Nephron (organoid): Measurements from ENCODE around the gene INHBE.
"Not testable (repeated sequence)": the region's sequence is repeated elsewhere in the genome, so short reads cannot be mapped to it uniquely, and the experiment has no call there.

ENCODE experiments used
- H3K27ac Mint-ChIP-seq, 3 experiments: 2 replicates each; pipeline ENCODE4 v1.8.0; 2020; ENCODE audit warnings: mixed read lengths in 3 of 3, mild to moderate bottlenecking in 2 of 3, moderate library complexity in 1 of 3
- H3K27me3 Mint-ChIP-seq: 2 replicates; pipeline ENCODE4 v1.8.0; 2021; ENCODE audit warnings: low read depth, mild to moderate bottlenecking, moderate library complexity, mixed read lengths
- H3K36me3 Mint-ChIP-seq: 2 replicates; pipeline ENCODE4 v1.8.0; 2020; ENCODE audit warnings: low read depth, mixed read lengths
- H3K4me1 Mint-ChIP-seq: 2 replicates; pipeline ENCODE4 v1.8.0; 2020; ENCODE audit warnings: mixed read lengths
- H3K4me3 Mint-ChIP-seq, 3 experiments: 2 replicates each; pipeline ENCODE4 v1.8.0; 2020; ENCODE audit warnings: mild to moderate bottlenecking in 3 of 3, mixed read lengths in 3 of 3, moderate library complexity in 2 of 3
- H3K9me3 Mint-ChIP-seq: 2 replicates; pipeline ENCODE4 v1.8.0; 2020; ENCODE audit warnings: mixed read lengths
- TF ChIP-seq, protein P1 (sequence below), 3 experiments: fragments of 200-600 bp; sonication (generic); IDR thresholded peaks; one replicate each; pipeline ENCODE4 v1.5.0; 2021; ENCODE audit warnings: antibody characterized with exemption in 3 of 3; ENCODE audit not compliant: unreplicated experiment in 3 of 3

INHBE gene

DNA sequence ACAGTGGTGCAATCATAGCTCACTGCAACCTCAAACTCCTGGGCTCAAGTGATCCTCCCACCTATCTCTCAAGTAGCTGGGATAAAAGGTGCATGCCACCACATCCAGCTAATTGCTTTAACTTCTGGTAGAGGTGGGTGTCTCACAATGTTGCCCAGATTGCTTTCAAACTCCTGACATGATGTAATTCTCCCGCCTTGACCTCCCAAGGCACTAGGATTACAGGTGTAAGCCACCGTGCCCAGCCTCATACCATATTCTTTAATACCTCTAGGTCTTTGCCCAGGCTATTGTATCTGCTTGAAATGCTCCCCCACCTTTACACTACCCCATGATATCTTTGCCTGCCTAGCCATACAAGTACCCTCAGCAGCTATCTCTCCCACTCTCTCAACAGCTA is 35.6 kb upstream of the INHBE start:
- Mint-ChIP-seq H3K27me3 (no peaks in the 10 kb centered on the region), H3K4me1 (peaks cover 19% of the 10 kb centered on the region), H3K36me3 (peaks cover 27% of the 10 kb centered on the region), H3K4me3 (no peak overlapping the region), H3K9me3 (no peaks in the 10 kb centered on the region), H3K27ac (no peak overlapping the region)
- TF ChIP-seq, protein P1, sequence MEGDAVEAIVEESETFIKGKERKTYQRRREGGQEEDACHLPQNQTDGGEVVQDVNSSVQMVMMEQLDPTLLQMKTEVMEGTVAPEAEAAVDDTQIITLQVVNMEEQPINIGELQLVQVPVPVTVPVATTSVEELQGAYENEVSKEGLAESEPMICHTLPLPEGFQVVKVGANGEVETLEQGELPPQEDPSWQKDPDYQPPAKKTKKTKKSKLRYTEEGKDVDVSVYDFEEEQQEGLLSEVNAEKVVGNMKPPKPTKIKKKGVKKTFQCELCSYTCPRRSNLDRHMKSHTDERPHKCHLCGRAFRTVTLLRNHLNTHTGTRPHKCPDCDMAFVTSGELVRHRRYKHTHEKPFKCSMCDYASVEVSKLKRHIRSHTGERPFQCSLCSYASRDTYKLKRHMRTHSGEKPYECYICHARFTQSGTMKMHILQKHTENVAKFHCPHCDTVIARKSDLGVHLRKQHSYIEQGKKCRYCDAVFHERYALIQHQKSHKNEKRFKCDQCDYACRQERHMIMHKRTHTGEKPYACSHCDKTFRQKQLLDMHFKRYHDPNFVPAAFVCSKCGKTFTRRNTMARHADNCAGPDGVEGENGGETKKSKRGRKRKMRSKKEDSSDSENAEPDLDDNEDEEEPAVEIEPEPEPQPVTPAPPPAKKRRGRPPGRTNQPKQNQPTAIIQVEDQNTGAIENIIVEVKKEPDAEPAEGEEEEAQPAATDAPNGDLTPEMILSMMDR (IDR thresholded peaks at IDR 0.05; ENCODE audit: unreplicated experiment in 3 of 3), result no peak

DNA sequence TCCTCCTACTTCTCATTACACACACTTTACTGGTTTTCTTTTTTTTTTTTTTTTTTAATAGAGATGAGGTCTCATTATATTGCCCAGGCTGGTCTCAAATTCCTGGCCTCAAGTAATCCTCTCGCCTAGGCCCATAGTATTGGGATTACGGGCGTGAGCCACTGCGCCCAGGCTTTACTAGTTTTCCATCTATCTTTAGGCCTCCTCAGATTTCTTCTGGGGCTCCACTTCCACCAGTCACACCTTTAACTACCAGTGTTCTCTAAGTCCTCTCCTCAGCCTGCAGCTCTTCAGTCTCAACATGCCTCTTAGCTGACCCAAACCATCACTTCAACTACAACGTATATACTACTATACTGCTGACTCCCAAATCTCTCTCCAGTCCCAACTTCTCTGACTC is 34.6 kb upstream of the INHBE start:
- no peaks in the 10 kb centered on the region for H3K9me3 Mint-ChIP-seq
- no peaks in the 10 kb centered on the region for H3K27me3 Mint-ChIP-seq
- H3K4me3 Mint-ChIP-seq, result no peak overlapping the region
- H3K27ac Mint-ChIP-seq, result no peak overlapping the region
- TF ChIP-seq, protein P1 (IDR thresholded peaks at IDR 0.05; ENCODE audit: unreplicated experiment in 3 of 3), result no peak
- H3K4me1 Mint-ChIP-seq, result peaks cover 11% of the 10 kb centered on the region
- peaks cover 33% of the 10 kb centered on the region for H3K36me3 Mint-ChIP-seq

DNA sequence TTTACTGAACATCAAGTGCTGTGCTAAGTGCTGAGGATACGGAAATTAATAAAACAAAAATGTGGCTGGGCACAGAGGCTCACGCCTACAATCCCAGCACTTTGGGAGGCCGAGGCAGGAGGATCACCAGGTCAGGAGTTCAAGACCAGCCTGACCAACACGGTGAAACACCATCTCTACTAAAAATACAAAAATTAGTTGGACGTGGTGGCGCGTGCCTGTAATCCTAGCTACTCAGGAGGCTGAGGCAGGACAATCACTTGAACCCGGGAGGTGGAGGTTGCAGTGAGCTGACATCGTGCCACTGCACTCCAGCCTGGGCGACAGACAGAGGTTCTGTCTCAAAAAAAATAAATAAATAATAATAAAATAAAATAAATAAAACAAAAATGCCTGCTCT is 28.2 kb upstream of the INHBE start:
- Mint-ChIP-seq H3K36me3 (peaks cover 36% of the 10 kb centered on the region), H3K4me1 (peaks cover 33% of the 10 kb centered on the region), H3K27ac (peak overlapping the region in 1 of 3 experiments; percentile 77), H3K4me3 (peak overlapping the region in 1 of 3 experiments; percentile 56)
- not testable (repeated sequence) for H3K27me3 Mint-ChIP-seq, H3K9me3 Mint-ChIP-seq

DNA sequence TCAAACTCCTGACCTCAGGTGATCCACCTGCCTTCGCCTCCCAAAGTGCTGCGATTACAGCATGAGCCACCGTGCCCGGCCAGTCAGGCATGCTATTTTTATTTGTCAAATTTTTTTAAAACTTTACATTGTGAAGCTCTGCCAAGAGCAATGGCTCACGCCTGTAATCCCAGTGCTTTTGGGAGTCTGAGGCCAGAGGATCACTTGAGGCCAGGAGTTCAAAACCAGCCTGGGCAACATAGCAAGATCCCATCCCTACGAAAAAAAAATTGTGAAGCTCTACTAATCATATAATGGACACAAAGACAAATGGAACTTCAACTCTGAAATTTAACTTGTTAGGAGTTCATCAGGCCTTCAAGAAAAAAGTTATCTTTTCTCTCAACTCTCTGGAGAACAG is 26.1 kb upstream of the INHBE start:
- Mint-ChIP-seq H3K36me3 (peaks cover 21% of the 10 kb centered on the region), H3K27ac (peak overlapping the region; percentile 99 to 100 (median 100)), H3K4me3 (peak overlapping the region; percentile 98 to 100 (median 99)), H3K9me3 (no peaks in the 10 kb centered on the region), H3K4me1 (peaks cover 33% of the 10 kb centered on the region), H3K27me3 (no peaks in the 10 kb centered on the region)
- TF ChIP-seq, protein P1 (IDR thresholded peaks at IDR 0.05; ENCODE audit: unreplicated experiment in 3 of 3), result no peak

DNA sequence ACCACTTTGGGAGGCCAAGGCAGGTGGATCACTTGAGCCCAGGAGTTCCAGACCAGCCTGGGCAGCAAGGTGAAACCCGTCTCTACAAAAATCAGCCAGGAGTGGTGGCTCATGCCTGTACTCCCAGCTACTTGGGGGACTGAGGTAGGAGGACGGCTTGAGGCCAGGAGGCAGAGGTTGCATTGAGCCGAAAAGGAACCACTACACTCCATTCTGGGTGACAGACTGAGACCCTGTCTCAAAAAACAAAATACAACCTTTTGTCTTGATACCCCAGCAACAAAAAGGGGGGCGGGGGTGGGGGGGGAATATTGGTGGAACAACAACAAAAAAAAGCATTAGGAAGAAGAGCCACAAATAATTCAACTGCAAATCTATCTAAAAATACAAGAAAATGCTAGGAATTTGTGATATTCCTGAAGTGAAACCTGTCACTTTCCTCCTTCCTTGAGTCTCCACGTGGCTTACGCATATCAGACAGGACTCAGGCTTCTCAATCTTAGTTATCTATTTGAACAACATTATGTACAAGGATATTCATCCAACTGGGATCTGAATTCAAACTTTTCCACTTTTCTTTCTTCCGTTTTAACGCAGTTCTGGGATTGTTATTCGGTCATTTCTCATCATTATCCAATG is 25.5 kb upstream of the INHBE start:
- H3K36me3 Mint-ChIP-seq, result peaks cover 16% of the 10 kb centered on the region
- H3K9me3 Mint-ChIP-seq, result no peaks in the 10 kb centered on the region
- peaks cover 38% of the 10 kb centered on the region for H3K4me1 Mint-ChIP-seq
- TF ChIP-seq, protein P1 (IDR thresholded peaks at IDR 0.05; ENCODE audit: unreplicated experiment in 3 of 3), result no peak
- peak overlapping the region; percentile 99 to 100 (median 100) for H3K27ac Mint-ChIP-seq
- no peaks in the 10 kb centered on the region for H3K27me3 Mint-ChIP-seq
- peak overlapping the region; percentile 98 to 100 (median 99) for H3K4me3 Mint-ChIP-seq

DNA sequence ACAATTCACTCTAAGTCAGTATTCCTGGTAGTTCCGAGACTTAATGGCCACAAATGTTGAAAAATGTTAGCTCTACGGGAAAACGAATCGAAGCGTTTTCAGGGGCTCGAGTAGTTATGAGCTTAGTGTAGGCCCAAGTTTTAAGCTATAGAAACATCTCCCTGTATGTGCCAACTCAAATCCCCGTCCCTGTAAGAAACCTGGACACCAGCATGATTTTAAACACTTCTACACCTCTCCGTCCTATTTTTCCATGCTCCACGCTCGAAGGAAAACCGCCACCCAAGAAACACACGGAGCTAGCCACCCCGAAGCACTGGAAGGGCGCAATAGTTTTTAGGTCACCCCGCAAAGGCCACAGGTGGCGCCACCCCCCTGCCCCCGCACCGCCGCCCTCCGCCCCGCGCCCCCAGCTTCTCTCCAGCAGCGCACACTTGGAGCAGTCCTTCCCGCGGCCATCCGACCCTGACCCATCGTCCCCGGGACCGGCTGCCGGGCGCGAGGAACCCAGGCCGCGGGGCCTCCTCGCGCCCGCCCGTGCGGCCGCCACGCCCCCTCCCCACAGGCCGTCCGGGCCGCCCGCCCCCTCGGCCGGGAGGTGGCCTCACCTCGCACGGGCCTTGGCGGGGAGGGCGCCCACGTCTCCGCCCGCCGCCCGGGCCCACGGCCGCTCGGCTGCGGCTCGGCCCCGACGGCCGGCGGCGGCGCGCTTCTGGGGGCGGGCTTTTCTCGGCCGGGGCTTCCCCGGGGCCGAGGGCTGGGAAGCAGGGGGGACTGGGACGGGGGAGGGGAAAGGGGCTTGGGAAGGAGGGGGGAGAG is 24.8 kb upstream of the INHBE start:
- Mint-ChIP-seq H3K27ac (peak overlapping the region; percentile 99 to 100 (median 100)), H3K4me3 (peak overlapping the region; percentile 98 to 100 (median 99)), H3K9me3 (no peaks in the 10 kb centered on the region), H3K27me3 (no peaks in the 10 kb centered on the region), H3K36me3 (peaks cover 13% of the 10 kb centered on the region), H3K4me1 (peaks cover 43% of the 10 kb centered on the region)
- TF ChIP-seq, protein P1 (IDR thresholded peaks at IDR 0.05; ENCODE audit: unreplicated experiment in 3 of 3), result no peak
